ENCODE data around the gene MAPK1IP1L. TPM values are rescaled to one million over a fixed set of nuclear protein-coding genes. Genes with fewer than 3 reads are reported as not detected.

The MAPK1IP1L gene
- total RNA-seq, 4 donors from 2014 or later: 49.9 to 91.4 (median 68.0) TPM

DNA sequence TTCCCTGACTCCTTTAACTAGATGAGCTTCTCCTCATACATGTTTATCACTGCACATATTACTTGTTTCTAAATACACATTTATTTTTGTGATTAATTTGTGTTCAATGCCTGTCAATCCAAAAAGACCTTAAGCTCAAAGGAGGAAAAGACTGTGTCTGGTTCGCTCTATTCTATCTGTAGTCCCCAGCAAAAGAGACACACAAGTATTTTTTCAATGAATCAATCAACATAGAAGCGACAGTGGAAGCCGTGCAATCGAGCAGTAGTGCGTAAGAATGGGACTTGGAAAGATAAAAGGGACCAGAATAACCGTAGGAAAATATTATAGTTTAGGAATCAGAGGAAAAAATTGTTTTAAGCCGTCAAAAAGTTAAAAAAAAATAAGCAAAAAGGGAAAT is 25.5 kb upstream of the MAPK1IP1L start:
- H3K27ac ChIP-seq: peak overlapping the region in 1 of 4 donors; percentile 84
- H3K27me3 ChIP-seq: no peaks in the 10 kb centered on the region
- in situ Hi-C loops (cut with MboI; ENCODE audit: low sequenced_read_pairs in 4 of 4): no loop called here
- ATAC-seq: no peak
- peaks cover 25% of the 10 kb centered on the region in 2 donors for H3K4me1 ChIP-seq
- TF ChIP-seq CTCF (IDR thresholded peaks at IDR 0.05 in 4 of 5, conservative IDR thresholded peaks at IDR 0.05 in 1 of 5): no peak
- TF ChIP-seq POLR2A (IDR thresholded peaks at IDR 0.05): no peak
- no peak for DNase-seq
- peak overlapping the region; percentile 75 to 85 (median 80) for H3K4me3 ChIP-seq
- intact Hi-C loops (cut with DNase I; ENCODE audit: low total_unique reads): loop anchor here (10.0 kb wide), 1 partner anchor 121 kb away; the partner anchor contains the start of gene GCH1
- no peaks in the 10 kb centered on the region for H3K36me3 ChIP-seq
- H3K9me3 ChIP-seq: no peaks in the 10 kb centered on the region

DNA sequence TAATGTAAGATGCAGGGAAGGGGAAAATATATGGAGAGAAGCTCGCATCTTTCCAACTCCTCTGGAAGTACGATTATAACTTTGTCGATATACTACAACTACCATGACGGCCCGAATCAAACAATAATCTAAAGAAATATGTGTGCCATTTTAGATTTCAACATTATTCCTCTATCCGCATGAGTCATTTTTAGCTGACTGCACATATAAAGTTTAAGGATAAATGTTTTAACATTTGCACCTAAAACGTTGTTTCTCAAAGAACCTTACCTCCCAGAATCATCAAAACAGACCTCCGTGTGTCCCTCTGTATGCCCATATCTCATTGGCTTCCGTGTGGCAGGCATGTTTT is 25.0 kb upstream of the MAPK1IP1L start:
- Histone ChIP-seq H3K9me3 (no peaks in the 10 kb centered on the region), H3K4me1 (peaks cover 25 to 28% of the 10 kb centered on the region in 2 donors), H3K27me3 (no peaks in the 10 kb centered on the region), H3K27ac (peak overlapping the region; percentile 84 to 94 (median 88)), H3K4me3 (peak overlapping the region; percentile 75 to 85 (median 80)), H3K36me3 (no peaks in the 10 kb centered on the region)
- in situ Hi-C loops (cut with MboI; ENCODE audit: low sequenced_read_pairs in 4 of 4) (no loop called here), intact Hi-C loops (cut with DNase I; ENCODE audit: low total_unique reads) (loop anchor here (10.0 kb wide), 1 partner anchor 122 kb away; the partner anchor contains the start of gene GCH1)
- TF ChIP-seq CTCF (IDR thresholded peaks at IDR 0.05 in 4 of 5, conservative IDR thresholded peaks at IDR 0.05 in 1 of 5) (no peak), POLR2A (IDR thresholded peaks at IDR 0.05) (no peak)
- DNase-seq (no peak), ATAC-seq (no peak)

DNA sequence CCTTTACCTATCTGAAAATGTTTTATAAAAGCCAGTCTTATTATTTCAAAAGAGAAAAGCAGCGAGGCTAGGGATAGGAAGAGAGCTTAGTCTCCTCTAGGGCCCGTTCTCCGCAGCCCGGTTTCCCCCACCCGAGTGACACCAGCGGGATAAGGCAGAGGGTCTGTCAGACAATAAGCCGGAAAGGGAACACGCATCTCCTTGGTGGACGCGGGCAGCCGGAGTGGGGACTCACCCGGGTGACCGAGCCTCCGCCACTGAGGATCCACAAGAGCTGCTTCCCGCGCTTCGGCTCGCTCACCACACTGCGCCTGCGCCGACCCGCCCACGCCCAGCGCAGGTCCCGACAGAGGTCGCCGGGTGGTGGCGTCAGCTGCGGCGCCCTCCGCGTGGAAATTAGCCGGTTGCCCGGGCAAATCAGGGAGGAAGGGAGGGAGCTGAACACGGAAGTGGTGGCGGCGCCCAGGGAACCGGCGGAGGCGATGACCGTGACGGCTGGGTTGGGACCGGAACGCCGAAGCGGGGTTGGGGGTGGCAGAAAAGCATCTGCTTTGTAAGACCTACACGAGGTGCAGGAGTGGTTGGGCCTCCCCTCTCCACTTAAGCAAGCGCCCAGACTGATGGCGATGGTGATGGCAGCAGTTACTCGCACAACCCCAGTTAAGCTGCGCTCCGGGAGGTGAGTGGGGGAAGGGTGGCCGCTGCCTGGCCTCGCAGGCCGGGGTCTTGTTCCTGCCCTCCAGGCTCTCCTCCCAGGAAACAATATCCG is 24.5 kb upstream of the MAPK1IP1L start, which contains the start of the genes SOCS4 and WDHD1:
SOCS4 (plus strand) TSS at position 444 of the 769 bp plus-strand sequence. CDS start 15,806 bp downstream, outside the sequence.
WDHD1 (minus strand) TSS at position 307 of the 769 bp plus-strand sequence. CDS start 312 bp downstream, outside the sequence.
- no peaks in the 10 kb centered on the region for H3K36me3 ChIP-seq
- TF ChIP-seq POLR2A (IDR thresholded peaks at IDR 0.05) (peak; percentile 61 to 65), CTCF (IDR thresholded peaks at IDR 0.05 in 4 of 5, conservative IDR thresholded peaks at IDR 0.05 in 1 of 5) (peak in 3 of 5 experiments; percentile 21 to 24 (median 22))
- H3K4me1 ChIP-seq: peaks cover 25 to 29% of the 10 kb centered on the region in 2 donors
- peak; percentile 91 for DNase-seq
- intact Hi-C loops (cut with DNase I; ENCODE audit: low total_unique reads) (loop anchor here (1.0 to 10.0 kb wide), 2 partner anchors 25 to 122 kb away; partner anchors contain the start of gene GCH1), in situ Hi-C loops (cut with MboI; ENCODE audit: low sequenced_read_pairs in 4 of 4) (no loop called here)
- H3K9me3 ChIP-seq: no peaks in the 10 kb centered on the region
- peak within 1 kb of the TSS; percentile 75 to 85 (median 80) for H3K4me3 ChIP-seq
- ATAC-seq: peak; percentile 99
- H3K27me3 ChIP-seq: no peaks in the 10 kb centered on the region
- H3K27ac ChIP-seq: peak within 1 kb of the TSS; percentile 84 to 94 (median 88)

DNA sequence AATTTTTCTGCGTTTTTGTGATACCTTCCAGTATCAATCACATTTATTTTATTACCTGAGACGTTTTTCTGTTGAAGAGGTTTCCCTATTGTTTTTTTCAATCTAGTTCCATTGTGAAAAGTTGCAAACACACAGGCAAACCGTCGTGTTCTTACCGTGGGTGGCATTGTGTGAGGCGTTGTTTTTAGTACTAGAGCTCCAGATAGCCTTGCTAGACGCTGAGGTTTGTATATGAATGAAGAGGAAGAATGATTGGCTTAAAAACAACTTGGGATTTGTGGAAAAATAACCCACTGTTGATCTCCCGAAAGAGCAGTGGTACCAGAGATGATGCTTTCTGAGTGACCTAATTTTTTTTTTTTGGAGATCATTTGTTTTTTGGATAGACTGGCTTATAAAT is 23.4 kb upstream of the MAPK1IP1L start:
- intact Hi-C loops (cut with DNase I; ENCODE audit: low total_unique reads): loop anchor here (10.0 kb wide), 1 partner anchor 123 kb away; the partner anchor contains the start of gene GCH1
- Histone ChIP-seq H3K27me3 (no peaks in the 10 kb centered on the region), H3K36me3 (no peaks in the 10 kb centered on the region), H3K4me1 (peaks cover 25 to 29% of the 10 kb centered on the region in 2 donors), H3K9me3 (no peaks in the 10 kb centered on the region), H3K27ac (peak overlapping the region in 2 of 4 donors; percentile 84 to 94), H3K4me3 (peak overlapping the region; percentile 75 to 85 (median 80))
- DNase-seq: no peak
- in situ Hi-C loops (cut with MboI; ENCODE audit: low sequenced_read_pairs in 4 of 4): no loop called here
- no peak for ATAC-seq
- no peak for TF ChIP-seq CTCF (IDR thresholded peaks at IDR 0.05 in 4 of 5, conservative IDR thresholded peaks at IDR 0.05 in 1 of 5)
- no peak for TF ChIP-seq POLR2A (IDR thresholded peaks at IDR 0.05)

Measured in gastrocnemius medialis (tissue), 4 donors.